ENCODE measurements around the gene AGBL4. TPM values are rescaled to one million over a fixed set of nuclear protein-coding genes. Genes with fewer than 3 reads are reported as not detected.

AGBL4 gene
- total RNA-seq, 1 experiment from 2014 or later = not detected

GRCh38 chr1:49544615-49545014, 479.1 kb downstream of the AGBL4 start:
- Histone ChIP-seq H3K9me2 (ENCODE audit: insufficient read depth) (no peaks in the 10 kb centered on the region), H3K4me2 (ENCODE audit: low read length) (no peak overlapping the region), H4K20me1 (ENCODE audit: insufficient read depth) (no peaks in the 10 kb centered on the region), H3K27ac (ENCODE audit: low read depth, low read length) (no peak overlapping the region), H2AFZ (ENCODE audit: low read depth, low read length, poor library complexity, severe bottlenecking) (no peak overlapping the region), H3K27me3 (ENCODE audit: insufficient read depth, low read length) (no peaks in the 10 kb centered on the region), H3K36me3 (ENCODE audit: control insufficient read depth in 1 of 2, insufficient read depth in 2 of 2, low read length in 2 of 2) (no peaks in the 10 kb centered on the region), H3K79me2 (ENCODE audit: insufficient read depth, low read length) (no peaks in the 10 kb centered on the region), H3K9me3 (ENCODE audit: control insufficient read depth in 1 of 2, insufficient read depth in 1 of 2, low read depth in 1 of 2, low read length in 2 of 2) (no peaks in the 10 kb centered on the region; a peak in 1 of 4 replicates), H3K4me3 (replicated peaks in 1 of 2; ENCODE audit: low read depth in 1 of 2, low read length in 2 of 2) (no peak overlapping the region), H3K9ac (ENCODE audit: low read length) (no peak overlapping the region), H3K4me1 (ENCODE audit: control insufficient read depth in 1 of 2, insufficient read depth in 2 of 2, low read length in 2 of 2) (no peaks in the 10 kb centered on the region)
- DNase-seq (ENCODE audit: low read depth, low spot score) = no peak
- no TSS peak for BruUV-seq (replicated peaks)
- ATAC-seq = no peak
- ChIA-PET CTCF (no interaction called here), RAD21 (ENCODE audit: low non-redundant PET in 1 of 2, low total read pairs in 2 of 2, uncharacterized antibody in 2 of 2, unreplicated experiment in 2 of 2) (no interaction called here), POLR2A (no interaction called here)
- no peak for TF ChIP-seq ZFX (IDR thresholded peaks at IDR 0.05)
- no peak for TF ChIP-seq EZH2phosphoT487 (IDR thresholded peaks at IDR 0.05; ENCODE audit: borderline replicate concordance)
- TF ChIP-seq SRF (IDR thresholded peaks at IDR 0.05; ENCODE audit: low read depth) = no peak
- TF ChIP-seq, protein P1, sequence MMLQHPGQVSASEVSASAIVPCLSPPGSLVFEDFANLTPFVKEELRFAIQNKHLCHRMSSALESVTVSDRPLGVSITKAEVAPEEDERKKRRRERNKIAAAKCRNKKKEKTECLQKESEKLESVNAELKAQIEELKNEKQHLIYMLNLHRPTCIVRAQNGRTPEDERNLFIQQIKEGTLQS (IDR thresholded peaks at IDR 0.05) = no peak
- TF ChIP-seq EGR1 (IDR thresholded peaks at IDR 0.05; ENCODE audit: low read depth) = no peak
- no peak for TF ChIP-seq ELF1 (IDR thresholded peaks at IDR 0.05; ENCODE audit: borderline replicate concordance, low read depth)
- no peak for TF ChIP-seq SP1 (IDR thresholded peaks at IDR 0.05; ENCODE audit: low read depth)
- no peak for TF ChIP-seq ZNF274 (IDR thresholded peaks at IDR 0.05; ENCODE audit: low read depth, low read length)
- TF ChIP-seq, protein P2, sequence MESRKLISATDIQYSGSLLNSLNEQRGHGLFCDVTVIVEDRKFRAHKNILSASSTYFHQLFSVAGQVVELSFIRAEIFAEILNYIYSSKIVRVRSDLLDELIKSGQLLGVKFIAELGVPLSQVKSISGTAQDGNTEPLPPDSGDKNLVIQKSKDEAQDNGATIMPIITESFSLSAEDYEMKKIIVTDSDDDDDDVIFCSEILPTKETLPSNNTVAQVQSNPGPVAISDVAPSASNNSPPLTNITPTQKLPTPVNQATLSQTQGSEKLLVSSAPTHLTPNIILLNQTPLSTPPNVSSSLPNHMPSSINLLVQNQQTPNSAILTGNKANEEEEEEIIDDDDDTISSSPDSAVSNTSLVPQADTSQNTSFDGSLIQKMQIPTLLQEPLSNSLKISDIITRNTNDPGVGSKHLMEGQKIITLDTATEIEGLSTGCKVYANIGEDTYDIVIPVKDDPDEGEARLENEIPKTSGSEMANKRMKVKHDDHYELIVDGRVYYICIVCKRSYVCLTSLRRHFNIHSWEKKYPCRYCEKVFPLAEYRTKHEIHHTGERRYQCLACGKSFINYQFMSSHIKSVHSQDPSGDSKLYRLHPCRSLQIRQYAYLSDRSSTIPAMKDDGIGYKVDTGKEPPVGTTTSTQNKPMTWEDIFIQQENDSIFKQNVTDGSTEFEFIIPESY (IDR thresholded peaks at IDR 0.05; ENCODE audit: extremely low read depth, insufficient replicate concordance, low read length) = no peak
- TF ChIP-seq POLR2A (IDR thresholded peaks at IDR 0.05; ENCODE audit: borderline replicate concordance, extremely low read depth, insufficient read depth, insufficient read length) = no peak
- no peak for TF ChIP-seq YY1 (IDR thresholded peaks at IDR 0.05; ENCODE audit: extremely low read depth, insufficient replicate concordance, low read depth, low read length)
- no peak for TF ChIP-seq POLR2AphosphoS5 (IDR thresholded peaks at IDR 0.05; ENCODE audit: low read depth, low read length)
- no peak for TF ChIP-seq JUND (IDR thresholded peaks at IDR 0.05)
- TF ChIP-seq SIN3A (IDR thresholded peaks at IDR 0.05; ENCODE audit: low read depth) = no peak
- no peak for TF ChIP-seq CBX3 (IDR thresholded peaks at IDR 0.05; ENCODE audit: low read depth)
- intact Hi-C loops (cut with micrococcal nuclease) = no loop called here

Data from HCT116 (cell line).